Glutamatergic neuron (in vitro differentiated cells): ENCODE results near the gene CNBD2. TPM values are rescaled to one million over a fixed set of nuclear protein-coding genes. Genes with fewer than 3 reads are reported as not detected.
A peak's percentile ranks its signal among the peaks of the same experiment; 100 is the strongest.
"Not testable (repeated sequence)": the region's sequence is repeated elsewhere in the genome, so short reads cannot be mapped to it uniquely, and the experiment has no call there.

Experiments used
- DNase-seq: peaks from one replicate; pipeline ENCODE4 v3.0.0; 2022
- H3K27ac Mint-ChIP-seq: one replicate; pipeline ENCODE4 v1.8.0; 2020; ENCODE audit warnings: mild to moderate bottlenecking, mixed read lengths, inconsistent platforms; ENCODE audit not compliant: unreplicated experiment
- H3K27me3 Mint-ChIP-seq: one replicate; pipeline ENCODE4 v1.8.0; 2020; ENCODE audit warnings: mild to moderate bottlenecking, moderate library complexity, mixed read lengths, inconsistent platforms; ENCODE audit not compliant: unreplicated experiment
- H3K36me3 Mint-ChIP-seq: one replicate; pipeline ENCODE4 v1.8.0; 2020; ENCODE audit warnings: mild to moderate bottlenecking, mixed read lengths, inconsistent platforms; ENCODE audit not compliant: unreplicated experiment
- H3K4me1 Mint-ChIP-seq: one replicate; pipeline ENCODE4 v1.8.0; 2020; ENCODE audit warnings: mild to moderate bottlenecking, low read depth, mixed read lengths, inconsistent platforms; ENCODE audit not compliant: unreplicated experiment
- H3K4me3 Mint-ChIP-seq: one replicate; pipeline ENCODE4 v1.8.0; 2020; ENCODE audit warnings: mild to moderate bottlenecking, mixed read lengths, inconsistent platforms; ENCODE audit not compliant: unreplicated experiment
- H3K9me3 Mint-ChIP-seq: one replicate; pipeline ENCODE4 v1.8.0; 2020; ENCODE audit warnings: mild to moderate bottlenecking, moderate library complexity, mixed read lengths, inconsistent platforms; ENCODE audit not compliant: unreplicated experiment
- CTCF ChIP-seq: fragments of 200-600 bp; sonication (generic); IDR thresholded peaks from one replicate; pipeline ENCODE4 v1.5.0; 2021; ENCODE audit not compliant: partially characterized antibody, unreplicated experiment
- total RNA-seq: library from RNA; stranded (reverse); fragmentation: NEBNext Ultra II Directional; extraction: Animal tissue kit (Norgen Biotek cat#: 25700); gene quantifications from one replicate; pipeline ENCODE4 v1.2.1, GENCODE V29; 2021; ENCODE audit not compliant: unreplicated experiment

The CNBD2 gene
- total RNA-seq, 1 donor from 2014 or later, result 4.7 TPM

- Mint-ChIP-seq H3K27ac (no peak overlapping the region), H3K36me3 (peaks cover 7% of the 10 kb centered on the region), H3K4me3 (no peak overlapping the region), H3K27me3 (peaks cover 5% of the 10 kb centered on the region), H3K4me1 (peaks cover 5% of the 10 kb centered on the region), H3K9me3 (peaks cover 5% of the 10 kb centered on the region)
- TF ChIP-seq CTCF, result no peak
- DNase-seq, result no peak
These were observed 11.8 kb upstream of the CNBD2 start for GRCh38 chr20:35956616-35957015.

GRCh38 chr20:35959291-35959690 lies 9.1 kb upstream of the CNBD2 start:
- H3K4me3 Mint-ChIP-seq, H3K27ac Mint-ChIP-seq, H3K9me3 Mint-ChIP-seq, H3K27me3 Mint-ChIP-seq, DNase-seq, H3K4me1 Mint-ChIP-seq, H3K36me3 Mint-ChIP-seq: not testable (repeated sequence)

GRCh38 chr20:35963878-35964277 lies 4.5 kb upstream of the CNBD2 start:
- no peaks in the 10 kb centered on the region for H3K4me1 Mint-ChIP-seq
- H3K4me3 Mint-ChIP-seq, result no peak overlapping the region
- no peak for DNase-seq
- no peaks in the 10 kb centered on the region for H3K27me3 Mint-ChIP-seq
- H3K27ac Mint-ChIP-seq, result no peak overlapping the region
- no peaks in the 10 kb centered on the region for H3K9me3 Mint-ChIP-seq
- H3K36me3 Mint-ChIP-seq, result peaks cover 6% of the 10 kb centered on the region
- no peak for TF ChIP-seq CTCF

- peaks cover 9% of the 10 kb centered on the region for H3K4me1 Mint-ChIP-seq
- H3K9me3 Mint-ChIP-seq, result peaks cover 9% of the 10 kb centered on the region
- peaks cover 9% of the 10 kb centered on the region for H3K27me3 Mint-ChIP-seq
- no peak for DNase-seq
- TF ChIP-seq CTCF, result no peak
- H3K27ac Mint-ChIP-seq, result no peak overlapping the region
- H3K4me3 Mint-ChIP-seq, result no peak overlapping the region
- peaks cover 6% of the 10 kb centered on the region for H3K36me3 Mint-ChIP-seq
These were observed 540 bp downstream of the CNBD2 start for GRCh38 chr20:35968930-35969329.

DNA sequence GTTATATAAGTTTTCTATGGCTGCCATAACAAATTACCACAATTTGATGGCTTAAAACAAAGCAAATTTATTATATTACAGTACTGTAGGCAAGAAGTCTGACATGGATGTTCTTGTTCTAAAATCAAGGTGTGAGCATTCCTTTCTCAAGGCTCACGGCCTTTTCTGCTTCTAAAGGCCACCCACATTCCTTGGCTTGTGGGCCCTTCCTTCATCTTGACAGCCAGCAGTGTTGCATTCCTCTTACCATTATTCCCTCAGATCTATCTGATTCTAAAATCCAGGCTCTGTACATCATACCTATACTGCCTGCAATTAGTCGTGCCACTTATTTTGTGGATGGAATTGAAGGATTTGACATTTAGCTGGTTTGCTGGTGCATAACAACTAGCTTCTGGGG lies 3.6 kb downstream of the CNBD2 start:
- Mint-ChIP-seq H3K27me3 (peaks cover 9% of the 10 kb centered on the region), H3K36me3 (peaks cover 6% of the 10 kb centered on the region), H3K9me3 (peaks cover 9% of the 10 kb centered on the region), H3K27ac (peak overlapping the region; percentile 98), H3K4me1 (peaks cover 13% of the 10 kb centered on the region), H3K4me3 (peak overlapping the region; percentile 74)
- DNase-seq, result no peak
- no peak for TF ChIP-seq CTCF

GRCh38 chr20:35972462-35972861 lies 4.1 kb downstream of the CNBD2 start:
- DNase-seq, result peak; percentile 36
- Mint-ChIP-seq H3K27ac (peak overlapping the region; percentile 98), H3K9me3 (peaks cover 9% of the 10 kb centered on the region), H3K27me3 (peaks cover 9% of the 10 kb centered on the region), H3K4me1 (peaks cover 13% of the 10 kb centered on the region), H3K36me3 (peaks cover 6% of the 10 kb centered on the region), H3K4me3 (peak overlapping the region; percentile 74)
- TF ChIP-seq CTCF, result no peak
